Cerebellar cortex (tissue), 1 donor: ENCODE data around the gene COL8A2.

ENCODE experiments used
- DNase-seq: peaks from one replicate; pipeline ENCODE4 v3.0.0-alpha.2; 2015; ENCODE audit warnings: low spot score

COL8A2 gene

GRCh38 chr1:36157973-36158826, 33.2 kb upstream of the COL8A2 start:
- no peak for DNase-seq

GRCh38 chr1:36157115-36157903, 32.3 kb upstream of the COL8A2 start:
- no peak for DNase-seq

GRCh38 chr1:36156329-36157114, 31.5 kb upstream of the COL8A2 start:
- no peak for DNase-seq

GRCh38 chr1:36155408-36156328, 30.6 kb upstream of the COL8A2 start, which contains the start of gene MAP7D1:
Gene MAP7D1 (plus strand): TSS chr1:36156160. CDS start chr1:36156418, 258 bp downstream.
- DNase-seq: peak; percentile 77

GRCh38 chr1:36154765-36155407, 29.9 kb upstream of the COL8A2 start:
- no peak for DNase-seq

GRCh38 chr1:36154335-36154734, 29.3 kb upstream of the COL8A2 start:
- DNase-seq: no peak

GRCh38 chr1:36153476-36153875, 28.5 kb upstream of the COL8A2 start:
- no peak for DNase-seq

- no peak for DNase-seq
Measured at GRCh38 chr1:36151845-36152203, 26.8 kb upstream of the COL8A2 start.

- DNase-seq: no peak
Measured at GRCh38 chr1:36151134-36151844, 26.3 kb upstream of the COL8A2 start.

GRCh38 chr1:36150296-36151133, 25.5 kb upstream of the COL8A2 start:
- DNase-seq: peak; percentile 98

GRCh38 chr1:36149973-36150295, 24.9 kb upstream of the COL8A2 start:
- no peak for DNase-seq

- DNase-seq: peak; percentile 100
Measured at GRCh38 chr1:36149237-36149972, 24.4 kb upstream of the COL8A2 start, which contains the start of gene TRAPPC3. Gene TRAPPC3 (minus strand): TSS chr1:36149486. CDS start chr1:36149378, 108 bp downstream.

GRCh38 chr1:36148821-36149236, 23.8 kb upstream of the COL8A2 start:
- no peak for DNase-seq

GRCh38 chr1:36144413-36144812, 19.4 kb upstream of the COL8A2 start:
- DNase-seq: no peak

- DNase-seq: no peak
Measured at GRCh38 chr1:36143424-36143823, 18.4 kb upstream of the COL8A2 start.

- no peak for DNase-seq
Measured at GRCh38 chr1:36142121-36142520, 17.1 kb upstream of the COL8A2 start.

GRCh38 chr1:36139521-36139920, 14.5 kb upstream of the COL8A2 start:
- DNase-seq: no peak

GRCh38 chr1:36137776-36138175, 12.8 kb upstream of the COL8A2 start:
- DNase-seq: peak; percentile 83
